ENCODE measurements around the gene PNRC1. TPM values are rescaled to one million over a fixed set of nuclear protein-coding genes. Genes with fewer than 3 reads are reported as not detected.

PNRC1 gene
- polyA plus RNA-seq, 1 of the 3 experiments (the other 2 are of a cell fraction) = 7.8 TPM

GRCh38 chr6:89082486-89082891, 1.9 kb downstream of the PNRC1 start:
- peak overlapping the region; percentile 79 to 93 for H3K4me3 ChIP-seq (ENCODE audit: low read depth in 2 of 2, low read length in 1 of 2)
- no peaks in the 10 kb centered on the region for H3K27me3 ChIP-seq (ENCODE audit: insufficient read depth)
- peak overlapping the region; percentile 85 for H3K9ac ChIP-seq
- H3K4me1 ChIP-seq (ENCODE audit: control insufficient read depth in 1 of 2, insufficient read depth in 2 of 2, low read depth in 1 of 2, low read length in 1 of 2) = peaks cover 4 to 18% of the 10 kb centered on the region in 2 experiments; a peak in 2 of 4 replicates
- H3K79me2 ChIP-seq (ENCODE audit: insufficient read depth) = peaks cover 50% of the 10 kb centered on the region
- no peaks in the 10 kb centered on the region for H3K9me2 ChIP-seq
- POLR2A ChIA-PET = no interaction called here
- DNase-seq = no peak
- CTCF ChIA-PET = interaction anchor here (1.6 to 8.8 kb wide), 3 partner anchors 19 to 100 kb away, joined by 4 to 53 read pairs (median 5); no protein-coding TSS in a partner anchor
- TF ChIP-seq IRF3 (IDR thresholded peaks at IDR 0.05; ENCODE audit: low read depth, low read length) (no peak), EZH2phosphoT487 (IDR thresholded peaks at IDR 0.05; ENCODE audit: borderline replicate concordance, low read depth) (no peak)
- H4K20me1 ChIP-seq (ENCODE audit: insufficient read depth) = peaks cover 57% of the 10 kb centered on the region
- H3K4me2 ChIP-seq = peak overlapping the region; percentile 87
- no peak overlapping the region for H2AFZ ChIP-seq (ENCODE audit: low read depth)
- WGBS (ENCODE audit: low lambda C conversion rate) = 12% methylated on average over 9 of the region's 9 CpGs
- H3K36me3 ChIP-seq (replicated peaks in 1 of 2; ENCODE audit: control insufficient read depth in 1 of 2, insufficient read depth in 2 of 2, low read length in 1 of 2) = peaks cover 22 to 35% of the 10 kb centered on the region in 2 experiments
- peaks cover 15% of the 10 kb centered on the region for H3F3A ChIP-seq (replicated peaks; ENCODE audit: insufficient read depth)
- H3K27ac ChIP-seq (ENCODE audit: low read depth in 2 of 2, low read length in 1 of 2) = peak overlapping the region; percentile 85 to 89
- H3K9me3 ChIP-seq = no peaks in the 10 kb centered on the region

GRCh38 chr6:89084542-89084941, 4.0 kb downstream of the PNRC1 start:
- POLR2A ChIA-PET = interaction anchor here (0.8 kb wide), 1 partner anchor 33 kb away, joined by 3 read pairs; no protein-coding TSS in a partner anchor
- TF ChIP-seq JUND (IDR thresholded peaks at IDR 0.05) (no peak), POLR2AphosphoS5 (IDR thresholded peaks at IDR 0.05; ENCODE audit: low read depth, low read length) (no peak)
- H3K27ac ChIP-seq (ENCODE audit: low read depth in 2 of 2, low read length in 1 of 2) = no peak overlapping the region
- peaks cover 10% of the 10 kb centered on the region for H3F3A ChIP-seq (replicated peaks; ENCODE audit: insufficient read depth)
- H3K4me3 ChIP-seq (ENCODE audit: low read depth in 2 of 2, low read length in 1 of 2) = no peak overlapping the region
- H3K79me2 ChIP-seq (ENCODE audit: insufficient read depth) = peaks cover 50% of the 10 kb centered on the region
- CTCF ChIA-PET = interaction anchor here (1.0 to 8.8 kb wide), 4 partner anchors 14 to 102 kb away, joined by 3 to 53 read pairs (median 4); partner anchors contain the start of gene SRSF12
- no peak overlapping the region for H2AFZ ChIP-seq (ENCODE audit: low read depth)
- no peaks in the 10 kb centered on the region for H3K9me2 ChIP-seq
- no peak overlapping the region for H3K9ac ChIP-seq
- H3K4me1 ChIP-seq (ENCODE audit: control insufficient read depth in 1 of 2, insufficient read depth in 2 of 2, low read depth in 1 of 2, low read length in 1 of 2) = peaks cover 4 to 18% of the 10 kb centered on the region in 2 experiments; a peak in 2 of 4 replicates
- no peaks in the 10 kb centered on the region for H3K27me3 ChIP-seq (ENCODE audit: insufficient read depth)
- peaks cover 62% of the 10 kb centered on the region for H4K20me1 ChIP-seq (ENCODE audit: insufficient read depth)
- no peak for DNase-seq
- no peaks in the 10 kb centered on the region for H3K9me3 ChIP-seq
- peak overlapping the region; percentile 87; the same call in 1 of the 2 replicates for H3K4me2 ChIP-seq
- H3K36me3 ChIP-seq (replicated peaks in 1 of 2; ENCODE audit: control insufficient read depth in 1 of 2, insufficient read depth in 2 of 2, low read length in 1 of 2) = peaks cover 22 to 35% of the 10 kb centered on the region in 2 experiments

- H3F3A ChIP-seq (replicated peaks; ENCODE audit: insufficient read depth) = peaks cover 8% of the 10 kb centered on the region
- no peak overlapping the region for H2AFZ ChIP-seq (ENCODE audit: low read depth)
- H3K4me3 ChIP-seq (ENCODE audit: low read depth in 2 of 2, low read length in 1 of 2) = no peak overlapping the region
- H3K9me2 ChIP-seq = no peaks in the 10 kb centered on the region
- H3K4me2 ChIP-seq = no peak overlapping the region
- peaks cover 62% of the 10 kb centered on the region for H4K20me1 ChIP-seq (ENCODE audit: insufficient read depth)
- peaks cover 50% of the 10 kb centered on the region for H3K79me2 ChIP-seq (ENCODE audit: insufficient read depth)
- DNase-seq = no peak
- no peak for TF ChIP-seq SMC3 (IDR thresholded peaks at IDR 0.05; ENCODE audit: low read depth, low read length)
- TF ChIP-seq RCOR1 (IDR thresholded peaks at IDR 0.05; ENCODE audit: low read length) = no peak
- no peak for TF ChIP-seq TEAD4 (IDR thresholded peaks at IDR 0.05; ENCODE audit: borderline replicate concordance, insufficient read depth)
- TF ChIP-seq MXI1 (IDR thresholded peaks at IDR 0.05; ENCODE audit: low read depth, low read length) = no peak
- no peak for TF ChIP-seq TCF12 (IDR thresholded peaks at IDR 0.05)
- TF ChIP-seq EP300 (IDR thresholded peaks at IDR 0.05; ENCODE audit: borderline replicate concordance in 1 of 2, low read depth in 1 of 2, low read length in 1 of 2) = no peak
- no peak for TF ChIP-seq YY1 (IDR thresholded peaks at IDR 0.05; ENCODE audit: low read depth)
- no peak for TF ChIP-seq MEF2A (IDR thresholded peaks at IDR 0.05; ENCODE audit: borderline replicate concordance, low read depth)
- TF ChIP-seq RFX5 (IDR thresholded peaks at IDR 0.05; ENCODE audit: low read length) = no peak
- no peaks in the 10 kb centered on the region for H3K9me3 ChIP-seq
- ChIA-PET POLR2A (interaction anchor here (0.8 kb wide), 1 partner anchor 33 kb away, joined by 3 read pairs; no protein-coding TSS in a partner anchor), CTCF (interaction anchor here (1.0 to 8.8 kb wide), 3 partner anchors 13 to 102 kb away, joined by 3 to 53 read pairs (median 5); partner anchors contain the start of gene SRSF12)
- no peaks in the 10 kb centered on the region for H3K27me3 ChIP-seq (ENCODE audit: insufficient read depth)
- H3K27ac ChIP-seq (ENCODE audit: low read depth in 2 of 2, low read length in 1 of 2) = no peak overlapping the region
- 92% methylated on average over 3 of the region's 3 CpGs for WGBS (ENCODE audit: low lambda C conversion rate)
- no peak overlapping the region for H3K9ac ChIP-seq
- peaks cover 22 to 35% of the 10 kb centered on the region in 2 experiments for H3K36me3 ChIP-seq (replicated peaks in 1 of 2; ENCODE audit: control insufficient read depth in 1 of 2, insufficient read depth in 2 of 2, low read length in 1 of 2)
- H3K4me1 ChIP-seq (ENCODE audit: control insufficient read depth in 1 of 2, insufficient read depth in 2 of 2, low read depth in 1 of 2, low read length in 1 of 2) = peaks cover 4 to 18% of the 10 kb centered on the region in 2 experiments; a peak in 2 of 4 replicates
Observed at GRCh38 chr6:89084954-89085353, 4.4 kb downstream of the PNRC1 start.
